Activated CD4-positive, alpha-beta memory T cell treated with anti-CD3 and anti-CD28 coated beads for 36 hours (primary cell): ENCODE results near the gene SMARCC1. TPM values are rescaled to one million over a fixed set of nuclear protein-coding genes. Genes with fewer than 3 reads are reported as not detected.
"Not testable (repeated sequence)": the region's sequence is repeated elsewhere in the genome, so short reads cannot be mapped to it uniquely, and the experiment has no call there.

Experiments used
- CTCF ChIA-PET: fragments of 350-600 bp; sonication (Branson Sonifier 250); formaldehyde crosslinking; loops from one replicate; lab custom pipeline; 2021; ENCODE audit warnings: antibody characterized with exemption, inconsistent platforms; lab: Charles Lee
- POLR2A ChIA-PET: fragments of 350-600 bp; sonication (Branson Sonifier 250); formaldehyde crosslinking; loops from one replicate; lab custom pipeline; 2021; ENCODE audit warnings: antibody characterized with exemption; lab: Charles Lee
- DNase-seq: peaks from one replicate; pipeline ENCODE4 v3.0.0-alpha.2; 2020
- H3K27ac Mint-ChIP-seq: one replicate; pipeline ENCODE4 v1.8.0; 2021; ENCODE audit warnings: mixed read lengths
- H3K27me3 Mint-ChIP-seq: one replicate; pipeline ENCODE4 v1.8.0; 2021; ENCODE audit warnings: mixed read lengths
- H3K36me3 Mint-ChIP-seq: one replicate; pipeline ENCODE4 v1.8.0; 2021; ENCODE audit warnings: mixed read lengths
- H3K4me1 Mint-ChIP-seq: one replicate; pipeline ENCODE4 v1.8.0; 2021; ENCODE audit warnings: low read depth, mixed read lengths
- H3K4me3 Mint-ChIP-seq: one replicate; pipeline ENCODE4 v1.8.0; 2021; ENCODE audit warnings: mild to moderate bottlenecking, mixed read lengths
- H3K9me3 Mint-ChIP-seq: one replicate; pipeline ENCODE4 v1.8.0; 2021; ENCODE audit warnings: mixed read lengths
- intact Hi-C: fragments of 100-400 bp; cut with micrococcal nuclease; formaldehyde crosslinking; loops from one replicate; pipeline ENCODE4 v1.15.1; 2023
- total RNA-seq, 2 experiments: library from RNA; stranded (reverse); gene quantifications; one replicate each; pipeline ENCODE4 v1.2.3, GENCODE V29; 2021

Gene SMARCC1
- total RNA-seq, 2 experiments from 2014 or later: 87.2 to 90.3 TPM

GRCh38 chr3:47762233-47762632 is 19.5 kb downstream of the SMARCC1 start:
- Mint-ChIP-seq H3K27ac (peak overlapping the region; percentile 24), H3K36me3 (peaks cover 9% of the 10 kb centered on the region), H3K4me1 (peaks cover 6% of the 10 kb centered on the region), H3K27me3 (no peaks in the 10 kb centered on the region), H3K9me3 (no peaks in the 10 kb centered on the region), H3K4me3 (no peak overlapping the region)
- intact Hi-C loops: no loop called here
- CTCF ChIA-PET: no interaction called here
- DNase-seq: no peak
- POLR2A ChIA-PET: no interaction called here

DNA sequence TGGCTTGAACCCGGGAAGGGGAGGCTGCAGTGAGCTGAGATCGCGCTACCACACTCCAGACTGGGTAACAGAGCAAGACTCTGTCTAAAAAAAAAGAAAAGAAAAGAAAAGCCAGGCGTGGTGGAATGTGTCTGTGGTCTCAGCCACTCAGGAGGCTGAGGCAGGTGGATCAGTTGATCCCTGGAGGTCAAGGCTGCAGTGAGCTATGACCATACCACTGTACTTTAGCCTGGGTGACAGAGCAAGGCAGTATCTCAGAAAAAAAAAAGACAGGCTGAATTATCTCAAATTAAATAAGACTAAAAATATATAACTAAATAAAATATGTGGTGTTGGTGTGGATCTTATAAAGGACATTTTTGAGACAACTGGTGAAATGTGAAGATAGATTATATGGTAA is 20.6 kb downstream of the SMARCC1 start:
- no peaks in the 10 kb centered on the region for H3K27me3 Mint-ChIP-seq
- peaks cover 6% of the 10 kb centered on the region for H3K4me1 Mint-ChIP-seq
- intact Hi-C loops: no loop called here
- no peak overlapping the region for H3K4me3 Mint-ChIP-seq
- no peaks in the 10 kb centered on the region for H3K9me3 Mint-ChIP-seq
- POLR2A ChIA-PET: no interaction called here
- CTCF ChIA-PET: no interaction called here
- H3K36me3 Mint-ChIP-seq: peaks cover 15% of the 10 kb centered on the region
- no peak overlapping the region for H3K27ac Mint-ChIP-seq
- no peak for DNase-seq

DNA sequence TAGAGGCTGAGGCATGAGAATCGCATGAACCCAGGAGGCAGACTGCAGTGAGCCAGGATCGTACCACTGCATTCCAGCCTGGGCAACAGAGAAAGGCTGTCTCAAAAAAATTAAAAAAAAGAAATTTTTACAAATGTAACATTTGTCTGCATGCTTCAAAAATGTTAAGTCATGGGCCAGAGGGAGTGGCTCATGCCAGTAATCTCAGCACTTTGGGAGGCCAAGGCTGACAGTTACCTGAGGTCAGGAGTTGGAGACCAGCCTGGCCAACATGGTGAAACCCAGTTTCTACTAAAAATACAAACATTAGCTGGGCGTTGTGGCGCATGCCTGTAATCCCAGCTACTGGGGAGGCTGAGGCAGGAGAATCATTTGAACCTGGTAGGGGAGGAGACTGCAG is 21.5 kb downstream of the SMARCC1 start:
- H3K9me3 Mint-ChIP-seq, POLR2A ChIA-PET: not testable (repeated sequence)
- peaks cover 15% of the 10 kb centered on the region for H3K36me3 Mint-ChIP-seq

GRCh38 chr3:47758261-47759025 is 23.2 kb downstream of the SMARCC1 start:
- Mint-ChIP-seq H3K4me3 (no peak overlapping the region), H3K9me3 (no peaks in the 10 kb centered on the region), H3K36me3 (peaks cover 16% of the 10 kb centered on the region), H3K27me3 (no peaks in the 10 kb centered on the region), H3K4me1 (peaks cover 8% of the 10 kb centered on the region), H3K27ac (no peak overlapping the region)
- ChIA-PET CTCF (no interaction called here), POLR2A (no interaction called here)
- intact Hi-C loops: no loop called here
- DNase-seq: no peak

More for the DNA sequence above, 21.5 kb downstream of the SMARCC1 start:
- H3K4me3 Mint-ChIP-seq, intact Hi-C loops, H3K27ac Mint-ChIP-seq, DNase-seq, H3K27me3 Mint-ChIP-seq, CTCF ChIA-PET, H3K4me1 Mint-ChIP-seq: not testable (repeated sequence)

DNA sequence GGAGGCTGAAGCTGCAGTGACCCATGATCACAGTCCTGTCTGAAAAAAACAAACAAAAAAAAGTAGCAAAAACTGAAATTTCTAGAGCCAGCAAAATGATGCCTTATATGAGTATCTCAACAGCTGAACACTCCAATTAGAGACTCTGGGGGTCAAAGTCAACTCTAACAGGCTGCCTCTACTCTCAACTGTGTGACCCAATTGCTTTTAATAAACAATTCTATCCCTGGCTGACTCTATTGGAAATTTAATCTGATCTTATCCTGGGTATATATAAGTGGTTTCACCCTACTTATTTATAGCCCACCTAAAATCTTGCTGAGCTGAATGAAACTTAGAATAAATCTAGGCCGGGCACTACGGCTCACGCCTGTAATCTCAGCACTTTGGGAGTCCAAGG is 29.0 kb downstream of the SMARCC1 start:
- peaks cover 17% of the 10 kb centered on the region for H3K36me3 Mint-ChIP-seq
- ChIA-PET CTCF (interaction anchor here (0.6 kb wide), 1 partner anchor 13 kb away, joined by 6 read pairs; no protein-coding TSS in a partner anchor), POLR2A (no interaction called here)
- no peaks in the 10 kb centered on the region for H3K27me3 Mint-ChIP-seq
- H3K9me3 Mint-ChIP-seq: no peaks in the 10 kb centered on the region
- no peak overlapping the region for H3K27ac Mint-ChIP-seq
- intact Hi-C loops: no loop called here
- H3K4me1 Mint-ChIP-seq: peaks cover 2% of the 10 kb centered on the region
- DNase-seq: no peak
- H3K4me3 Mint-ChIP-seq: no peak overlapping the region

GRCh38 chr3:47750811-47751354 is 30.8 kb downstream of the SMARCC1 start:
- intact Hi-C loops, H3K4me1 Mint-ChIP-seq: not testable (repeated sequence)
- H3K36me3 Mint-ChIP-seq: peaks cover 12% of the 10 kb centered on the region

DNA sequence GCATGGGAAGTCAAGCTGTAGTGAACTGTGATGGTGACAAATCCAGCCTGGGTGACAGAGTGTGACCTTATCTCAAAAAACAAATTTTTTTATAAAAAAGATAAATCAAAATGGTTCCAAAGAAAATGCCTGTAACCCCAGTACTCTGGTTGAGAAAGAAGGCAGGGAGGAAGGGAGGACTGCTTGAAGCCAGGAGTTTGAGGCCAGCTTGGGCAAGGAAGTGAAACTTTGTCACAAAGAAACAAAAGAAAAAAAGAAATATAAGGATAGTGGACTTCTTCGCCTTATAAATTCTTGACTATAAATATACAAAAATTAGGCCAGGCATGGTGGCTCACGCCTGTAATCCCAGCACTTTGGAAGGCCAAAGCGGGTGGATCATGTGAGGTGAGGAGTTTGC is 34.1 kb downstream of the SMARCC1 start:
- DNase-seq: no peak
- peaks cover 19% of the 10 kb centered on the region for H3K36me3 Mint-ChIP-seq

More at GRCh38 chr3:47750811-47751354, 30.8 kb downstream of the SMARCC1 start:
- H3K9me3 Mint-ChIP-seq, CTCF ChIA-PET, H3K4me3 Mint-ChIP-seq, POLR2A ChIA-PET, DNase-seq, H3K27ac Mint-ChIP-seq, H3K27me3 Mint-ChIP-seq: not testable (repeated sequence)

DNA sequence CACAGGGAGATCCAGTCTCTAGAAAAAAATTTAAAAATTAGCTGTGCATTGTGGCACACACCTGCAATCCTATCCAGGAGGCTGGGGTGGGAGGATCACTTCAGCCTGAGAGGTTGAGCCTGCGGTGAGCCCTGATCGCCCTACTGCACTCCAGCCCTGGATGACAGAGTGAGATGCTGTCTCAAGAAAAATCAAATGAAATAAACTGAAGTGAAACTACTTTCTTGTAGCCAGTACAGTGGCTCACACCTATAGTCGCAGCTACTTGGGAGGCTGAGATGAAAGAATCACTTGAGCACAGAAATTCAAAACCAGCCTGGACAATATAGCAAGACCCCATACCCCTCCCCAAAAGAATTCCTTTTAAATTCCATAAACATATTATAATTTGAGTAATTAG is 35.4 kb downstream of the SMARCC1 start:
- peaks cover 7% of the 10 kb centered on the region for H3K4me1 Mint-ChIP-seq
- H3K36me3 Mint-ChIP-seq: peaks cover 19% of the 10 kb centered on the region
- intact Hi-C loops: no loop called here
- DNase-seq: no peak
- ChIA-PET POLR2A (no interaction called here), CTCF (interaction anchor here (0.6 kb wide), 1 partner anchor 41 kb away, joined by 3 read pairs; no protein-coding TSS in a partner anchor)
- H3K27ac Mint-ChIP-seq: no peak overlapping the region
- no peaks in the 10 kb centered on the region for H3K9me3 Mint-ChIP-seq
- no peaks in the 10 kb centered on the region for H3K27me3 Mint-ChIP-seq
- H3K4me3 Mint-ChIP-seq: no peak overlapping the region

More for the DNA sequence above, 34.1 kb downstream of the SMARCC1 start:
- no peak overlapping the region for H3K27ac Mint-ChIP-seq
- no peak overlapping the region for H3K4me3 Mint-ChIP-seq
- H3K27me3 Mint-ChIP-seq: no peaks in the 10 kb centered on the region
- H3K9me3 Mint-ChIP-seq: no peaks in the 10 kb centered on the region
- CTCF ChIA-PET: interaction anchor here (0.6 to 1.2 kb wide), 2 partner anchors 50 to 190 kb away, joined by 3 read pairs; no protein-coding TSS in a partner anchor
- POLR2A ChIA-PET: no interaction called here
- intact Hi-C loops: no loop called here
- peaks cover 4% of the 10 kb centered on the region for H3K4me1 Mint-ChIP-seq

GRCh38 chr3:47743855-47744254 is 37.8 kb downstream of the SMARCC1 start:
- peaks cover 14% of the 10 kb centered on the region for H3K36me3 Mint-ChIP-seq
- no peaks in the 10 kb centered on the region for H3K27me3 Mint-ChIP-seq
- intact Hi-C loops: no loop called here
- no peak overlapping the region for H3K4me3 Mint-ChIP-seq
- no peak for DNase-seq
- no peak overlapping the region for H3K27ac Mint-ChIP-seq
- ChIA-PET POLR2A (interaction anchor here (0.6 kb wide), 1 partner anchor 602 kb away, joined by 4 read pairs; no protein-coding TSS in a partner anchor), CTCF (no interaction called here)
- peaks cover 11% of the 10 kb centered on the region for H3K4me1 Mint-ChIP-seq
- no peaks in the 10 kb centered on the region for H3K9me3 Mint-ChIP-seq

- CTCF ChIA-PET, DNase-seq, H3K4me3 Mint-ChIP-seq, POLR2A ChIA-PET, H3K9me3 Mint-ChIP-seq, intact Hi-C loops, H3K27ac Mint-ChIP-seq, H3K27me3 Mint-ChIP-seq: not testable (repeated sequence)
- H3K36me3 Mint-ChIP-seq: peaks cover 11% of the 10 kb centered on the region
- H3K4me1 Mint-ChIP-seq: peaks cover 11% of the 10 kb centered on the region
Measured at GRCh38 chr3:47743352-47743751, 38.3 kb downstream of the SMARCC1 start.

- H3K4me3 Mint-ChIP-seq: no peak overlapping the region
- no peaks in the 10 kb centered on the region for H3K9me3 Mint-ChIP-seq
- peaks cover 12% of the 10 kb centered on the region for H3K36me3 Mint-ChIP-seq
- no peak overlapping the region for H3K27ac Mint-ChIP-seq
- POLR2A ChIA-PET: no interaction called here
- CTCF ChIA-PET: no interaction called here
- intact Hi-C loops: no loop called here
- DNase-seq: no peak
- no peaks in the 10 kb centered on the region for H3K27me3 Mint-ChIP-seq
- peaks cover 11% of the 10 kb centered on the region for H3K4me1 Mint-ChIP-seq
Measured at GRCh38 chr3:47741925-47742324, 39.8 kb downstream of the SMARCC1 start.

- Mint-ChIP-seq H3K4me1 (peaks cover 7% of the 10 kb centered on the region), H3K27ac (peak overlapping the region; percentile 13), H3K4me3 (no peak overlapping the region), H3K27me3 (no peaks in the 10 kb centered on the region), H3K9me3 (no peaks in the 10 kb centered on the region), H3K36me3 (peaks cover 36% of the 10 kb centered on the region)
- intact Hi-C loops: no loop called here
- ChIA-PET POLR2A (no interaction called here), CTCF (no interaction called here)
- DNase-seq: no peak
Measured at GRCh38 chr3:47732143-47732542, 49.5 kb downstream of the SMARCC1 start.
